ENCODE data around the gene SRXN1. TPM values are rescaled to one million over a fixed set of nuclear protein-coding genes. Genes with fewer than 3 reads are reported as not detected.

Gene SRXN1
- total and polyA plus RNA-seq, 2 donors from 2014 or later: 17.4 to 51.1 TPM

- DNase-seq (no peak), FAIRE-seq (no peak)
- H3K4me1 ChIP-seq (ENCODE audit: control insufficient read depth in 2 of 3, insufficient read depth in 2 of 3, low read depth in 1 of 3, low read length in 3 of 3): peaks cover 0 to 3% (median 0%) of the 10 kb centered on the region in 3 donors
- H3K4me3 ChIP-seq (ENCODE audit: low read length in 3 of 3): no peak overlapping the region
- intact Hi-C loops (cut with DNase I): no loop called here
- H3K9ac ChIP-seq (ENCODE audit: low read length in 3 of 3): no peak overlapping the region
- no peaks in the 10 kb centered on the region for H3K27me3 ChIP-seq (ENCODE audit: control insufficient read depth, insufficient read depth, low read length)
- no peak overlapping the region for H3K27ac ChIP-seq (ENCODE audit: low read depth in 2 of 2, low read length in 2 of 2)
- H3K9me3 ChIP-seq (ENCODE audit: control insufficient read depth in 2 of 3, insufficient read depth in 1 of 3, low read length in 3 of 3): no peaks in the 10 kb centered on the region
- H3K36me3 ChIP-seq (ENCODE audit: control insufficient read depth in 2 of 3, insufficient read depth in 3 of 3, low read length in 3 of 3): no peaks in the 10 kb centered on the region
- TF ChIP-seq CTCF (IDR thresholded peaks at IDR 0.05; ENCODE audit: borderline replicate concordance, extremely low read depth, insufficient read depth): no peak
Observed at GRCh38 chr20:625360-625932, 27.6 kb downstream of the SRXN1 start.

- Histone ChIP-seq H3K27ac (ENCODE audit: low read depth in 2 of 2, low read length in 2 of 2) (no peak overlapping the region), H3K36me3 (ENCODE audit: control insufficient read depth in 2 of 3, insufficient read depth in 3 of 3, low read length in 3 of 3) (no peaks in the 10 kb centered on the region), H3K4me1 (ENCODE audit: control insufficient read depth in 2 of 3, insufficient read depth in 2 of 3, low read depth in 1 of 3, low read length in 3 of 3) (peaks cover 0 to 3% (median 0%) of the 10 kb centered on the region in 3 donors), H3K27me3 (ENCODE audit: control insufficient read depth, insufficient read depth, low read length) (no peaks in the 10 kb centered on the region), H3K9ac (ENCODE audit: low read length in 3 of 3) (no peak overlapping the region), H3K4me3 (ENCODE audit: low read length in 3 of 3) (no peak overlapping the region), H3K9me3 (ENCODE audit: control insufficient read depth in 2 of 3, insufficient read depth in 1 of 3, low read length in 3 of 3) (no peaks in the 10 kb centered on the region)
- intact Hi-C loops (cut with DNase I): no loop called here
- TF ChIP-seq CTCF (IDR thresholded peaks at IDR 0.05; ENCODE audit: borderline replicate concordance, extremely low read depth, insufficient read depth): no peak
- FAIRE-seq: no peak
- no peak for DNase-seq
Observed at GRCh38 chr20:623704-624103, 29.3 kb downstream of the SRXN1 start.

- Histone ChIP-seq H3K9ac (ENCODE audit: low read length in 3 of 3) (no peak overlapping the region), H3K4me1 (ENCODE audit: control insufficient read depth in 2 of 3, insufficient read depth in 2 of 3, low read depth in 1 of 3, low read length in 3 of 3) (peaks cover 0 to 3% (median 0%) of the 10 kb centered on the region in 3 donors), H3K27ac (ENCODE audit: low read depth in 2 of 2, low read length in 2 of 2) (no peak overlapping the region), H3K36me3 (ENCODE audit: control insufficient read depth in 2 of 3, insufficient read depth in 3 of 3, low read length in 3 of 3) (no peaks in the 10 kb centered on the region), H3K4me3 (ENCODE audit: low read length in 3 of 3) (no peak overlapping the region), H3K27me3 (ENCODE audit: control insufficient read depth, insufficient read depth, low read length) (no peaks in the 10 kb centered on the region), H3K9me3 (ENCODE audit: control insufficient read depth in 2 of 3, insufficient read depth in 1 of 3, low read length in 3 of 3) (peaks cover 0 to 6% (median 0%) of the 10 kb centered on the region in 3 donors)
- intact Hi-C loops (cut with DNase I): no loop called here
- no peak for TF ChIP-seq CTCF (IDR thresholded peaks at IDR 0.05; ENCODE audit: borderline replicate concordance, extremely low read depth, insufficient read depth)
- no peak for FAIRE-seq
- peak in 3 of 5 donors; percentile 43 to 51 (median 50) for DNase-seq
Observed at GRCh38 chr20:623021-623420, 30.0 kb downstream of the SRXN1 start.

GRCh38 chr20:622161-622560 is 30.8 kb downstream of the SRXN1 start:
- DNase-seq: no peak
- no peak for FAIRE-seq
- Histone ChIP-seq H3K27me3 (ENCODE audit: control insufficient read depth, insufficient read depth, low read length) (no peaks in the 10 kb centered on the region), H3K9me3 (ENCODE audit: control insufficient read depth in 2 of 3, insufficient read depth in 1 of 3, low read length in 3 of 3) (peaks cover 0 to 7% (median 0%) of the 10 kb centered on the region in 3 donors), H3K27ac (ENCODE audit: low read depth in 2 of 2, low read length in 2 of 2) (no peak overlapping the region), H3K4me1 (ENCODE audit: control insufficient read depth in 2 of 3, insufficient read depth in 2 of 3, low read depth in 1 of 3, low read length in 3 of 3) (peaks cover 0 to 3% (median 0%) of the 10 kb centered on the region in 3 donors), H3K36me3 (ENCODE audit: control insufficient read depth in 2 of 3, insufficient read depth in 3 of 3, low read length in 3 of 3) (no peaks in the 10 kb centered on the region), H3K4me3 (ENCODE audit: low read length in 3 of 3) (no peak overlapping the region), H3K9ac (ENCODE audit: low read length in 3 of 3) (no peak overlapping the region)
- TF ChIP-seq CTCF (IDR thresholded peaks at IDR 0.05; ENCODE audit: borderline replicate concordance, extremely low read depth, insufficient read depth): no peak
- intact Hi-C loops (cut with DNase I): no loop called here
